GM12878 (cell line): ENCODE results near the gene SRC. TPM values are rescaled to one million over a fixed set of nuclear protein-coding genes. Genes with fewer than 3 reads are reported as not detected.

Experiments
- ATAC-seq: fragments of 200-7000 bp; cut with Tn5 transposase; 3 replicates; pipeline ENCODE4 v1.9.1; 2020; ENCODE audit warnings: mild to moderate bottlenecking, moderate library complexity
- BruUV-seq: library from RNA; stranded (reverse); fragments of 400-500 nt; replicated peaks from 2 replicates; lab custom pipeline; 2021; lab: Mats Ljungman, UMichigan
- CTCF ChIA-PET: fragments of 300-600 bp; sonication (Branson Sonifier 250); formaldehyde crosslinking; extraction: SDS; loops from one replicate; lab custom pipeline; 2021; ENCODE audit warnings: inconsistent platforms; lab: Yijun Ruan, JAX
- POLR2A ChIA-PET: fragments of 350-600 bp; formaldehyde crosslinking; extraction: SDS; loops from one replicate; lab custom pipeline; 2021; ENCODE audit warnings: inconsistent platforms; lab: Charles Lee
- RAD21 ChIA-PET: fragments of 300-600 bp; sonication (Branson Sonifier 250); formaldehyde crosslinking; loops from one replicate; lab custom pipeline; 2023; ENCODE audit warnings: antibody characterized with exemption; ENCODE audit not compliant: unreplicated experiment; lab: Charles Lee
- SMC1A ChIA-PET: fragments of 300-600 bp; sonication (Branson Sonifier 250); formaldehyde crosslinking; loops from one replicate; lab custom pipeline; 2023; ENCODE audit not compliant: unreplicated experiment, uncharacterized antibody; lab: Charles Lee
- DNase-seq: peaks from one replicate; pipeline ENCODE4 v3.0.0-alpha.2; 2011; ENCODE audit warnings: low read depth, low spot score
- FAIRE-seq: peaks from 3 replicates; lab custom pipeline; 2011; peaks lifted over from hg19 to GRCh38; lab: Jason Lieb, UNC
- H2AFZ ChIP-seq: 2 replicates; pipeline ENCODE4 v1.6.0; 2011; ENCODE audit warnings: low read depth, low read length, control low read depth; ENCODE audit not compliant: control insufficient read depth
- H3K27ac ChIP-seq: 2 replicates; pipeline ENCODE4 v1.5.1; 2011; ENCODE audit warnings: control low read depth; ENCODE audit not compliant: control insufficient read depth, insufficient read depth
- H3K27me3 ChIP-seq, 2 experiments: replicated peaks in 1 of 2; 2 replicates each; pipeline versions ENCODE4 v1.6.0 to v1.6.1; 2011; ENCODE audit warnings: low read length in 1 of 2; ENCODE audit not compliant: control insufficient read depth in 2 of 2, insufficient read depth in 2 of 2
- H3K36me3 ChIP-seq, 2 experiments: 2 replicates each; pipeline ENCODE4 v1.5.1; 2011; ENCODE audit warnings: low read length in 1 of 2; ENCODE audit not compliant: control insufficient read depth in 2 of 2, insufficient read depth in 2 of 2
- H3K4me1 ChIP-seq: 2 replicates; pipeline ENCODE4 v1.6.1; 2011; ENCODE audit warnings: mild to moderate bottlenecking, low read length, moderate library complexity, mixed read lengths; ENCODE audit not compliant: control insufficient read depth, insufficient read depth
- H3K4me2 ChIP-seq: 2 replicates; pipeline ENCODE4 v1.6.0; 2011; ENCODE audit warnings: control low read depth; ENCODE audit not compliant: control insufficient read depth, insufficient read depth
- H3K4me3 ChIP-seq: fragments of 200-600 bp; sonication (generic); 2 replicates; pipeline ENCODE4 v1.5.1; 2016
- H3K79me2 ChIP-seq: 2 replicates; pipeline ENCODE4 v1.6.0; 2011; ENCODE audit warnings: low read length; ENCODE audit not compliant: control insufficient read depth, insufficient read depth
- H3K9ac ChIP-seq: 2 replicates; pipeline ENCODE4 v1.8.0; 2011; ENCODE audit warnings: low read length, control low read depth, mixed read lengths; ENCODE audit not compliant: control insufficient read depth, insufficient read depth
- H3K9me3 ChIP-seq: replicated peaks from 3 replicates; pipeline ENCODE4 v1.5.1; 2011; ENCODE audit warnings: mild to moderate bottlenecking, low read length; ENCODE audit not compliant: control insufficient read depth, insufficient read depth
- H4K20me1 ChIP-seq: 2 replicates; pipeline ENCODE4 v1.6.0; 2011; ENCODE audit not compliant: control insufficient read depth, insufficient read depth
- CHD1 ChIP-seq: IDR thresholded peaks from 2 replicates; pipeline ENCODE4 v1.6.1; 2012; ENCODE audit warnings: low read depth, low read length, improper control_type of control experiment
- GABPA ChIP-seq: IDR thresholded peaks from 2 replicates; pipeline ENCODE4 v1.6.1; 2014; ENCODE audit warnings: antibody characterized with exemption, low read depth, mild to moderate bottlenecking, inconsistent platforms
- HCFC1 ChIP-seq: fragments of 150-350 bp; IDR thresholded peaks from 2 replicates; pipeline ENCODE4 v1.6.1; 2014; ENCODE audit warnings: low read length
- KLF5 ChIP-seq: fragments of 450-650 bp; IDR thresholded peaks from 2 replicates; pipeline ENCODE4 v1.6.1; 2014; ENCODE audit warnings: mild to moderate bottlenecking; ENCODE audit not compliant: partially characterized antibody
- MLLT1 ChIP-seq: fragments of 450-650 bp; IDR thresholded peaks from 2 replicates; pipeline ENCODE4 v1.6.1; 2016; ENCODE audit warnings: mild to moderate bottlenecking
- NFYA ChIP-seq: IDR thresholded peaks from 2 replicates; pipeline ENCODE4 v1.6.1; 2011; ENCODE audit warnings: low read depth, mild to moderate bottlenecking, low read length, improper control_type of control experiment, borderline replicate concordance
- NKRF ChIP-seq: fragments of 450-650 bp; conservative IDR thresholded peaks from 2 replicates; pipeline ENCODE4 v1.6.1; 2017; ENCODE audit warnings: mild to moderate bottlenecking, moderate library complexity
- RB1 ChIP-seq: fragments of 450-650 bp; formaldehyde crosslinking; IDR thresholded peaks from 2 replicates; pipeline ENCODE4 v1.6.1; 2017; ENCODE audit warnings: mild to moderate bottlenecking, borderline replicate concordance
- SIX5 ChIP-seq: IDR thresholded peaks from 2 replicates; pipeline ENCODE4 v1.6.1; 2011; ENCODE audit warnings: mild to moderate bottlenecking, low read depth, low read length, moderate library complexity; ENCODE audit not compliant: severe bottlenecking
- SUZ12 ChIP-seq: fragments of 200-600 bp; sonication (generic); IDR thresholded peaks from one replicate; pipeline ENCODE4 v1.6.1; 2018; ENCODE audit warnings: antibody characterized with exemption, mild to moderate bottlenecking; ENCODE audit not compliant: unreplicated experiment
- TARDBP ChIP-seq: IDR thresholded peaks from 2 replicates; pipeline ENCODE4 v1.6.1; 2016; ENCODE audit warnings: borderline replicate concordance
- ZNF207 ChIP-seq: fragments of 450-650 bp; IDR thresholded peaks from 2 replicates; pipeline ENCODE4 v1.6.1; 2014; ENCODE audit warnings: antibody characterized with exemption, mild to moderate bottlenecking, borderline replicate concordance
- ZNF622 ChIP-seq: fragments of 450-650 bp; IDR thresholded peaks from 2 replicates; pipeline ENCODE4 v1.6.1; 2017; ENCODE audit warnings: mild to moderate bottlenecking, inconsistent platforms
- WGBS: methylation state at CpG from one replicate; pipeline ENCODE4 v1.1.6; 2016; ENCODE audit warnings: low lambda C conversion rate; ENCODE audit not compliant: insufficient replicate concordance, insufficient coverage; ENCODE audit errors: missing lambda C conversion rate; 5-methylcytosine and 5-hydroxymethylcytosine counted together
- in situ Hi-C: fragments of 300-500 bp; cut with MboI; formaldehyde crosslinking; loops from 9 replicates; pipeline ENCODE4 v1.14.3; 2018; ENCODE audit warnings: mixed read lengths
- intact Hi-C: fragments of 100-400 bp; cut with micrococcal nuclease; formaldehyde crosslinking; loops from one replicate; pipeline ENCODE4 v1.14.2; 2022; ENCODE audit not compliant: unreplicated experiment
- polyA plus RNA-seq, 11 experiments: library from polyadenylated mRNA; depleted of rRNA in 4 of 11; unstranded in 6 of 11; stranded (reverse) in 5 of 11; fragments of >200 nt; fragmentation: Nextera tagmentation in 4 of 11; fragmentation: Illumina TruSeq in 1 of 11; extraction: Ambion mirVana in 4 of 11; extraction: Trizol in 1 of 11; gene quantifications; 1 replicate in 1 of 11; 2 replicates in 10 of 11; pipeline versions ENCODE4 v1.2.1 to v1.2.3, GENCODE V29; 2011 to 2016; ENCODE audit warnings: inconsistent platforms in 2 of 11, missing spikeins in 2 of 11, low read depth in 1 of 11
- total RNA-seq, 4 experiments: library from RNA; depleted of rRNA in 3 of 4; stranded (reverse); fragments of >200 nt in 3 of 4; fragmentation: Illumina TruSeq in 1 of 4; extraction: Trizol in 1 of 4; gene quantifications; 2 replicates each; pipeline versions ENCODE4 v1.2.1 to v1.2.3, GENCODE V29; 2013 to 2021
- TF ChIP-seq, protein P1 (sequence below): fragments of 450-650 bp; IDR thresholded peaks from 2 replicates; pipeline ENCODE4 v1.6.1; 2017; ENCODE audit warnings: mild to moderate bottlenecking

SRC gene
- total and polyA plus RNA-seq, 10 of the 15 experiments (the other 5 are each of a cell fraction or from before 2014, with no cell fraction given), result 0.60 to 71.3 (median 27.2) TPM

DNA sequence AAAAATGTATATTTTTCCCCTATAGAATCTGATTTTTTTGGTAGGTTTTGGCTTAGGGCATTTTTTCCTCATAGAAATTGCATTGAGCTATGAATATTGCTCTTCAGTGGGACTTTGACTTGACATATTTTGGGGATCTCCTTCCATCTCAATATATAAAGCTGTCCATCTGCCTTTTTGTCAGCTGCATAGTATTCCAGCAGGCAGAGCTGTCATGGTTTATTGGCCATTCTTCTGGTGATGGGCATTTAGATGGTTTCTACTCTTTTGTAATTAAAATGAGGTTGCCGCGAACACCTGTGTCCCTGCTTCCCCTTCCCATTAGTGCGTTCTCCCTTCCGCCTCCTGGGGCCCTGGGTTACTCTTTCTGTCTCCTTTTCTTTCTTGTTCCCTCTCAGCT lies 95.1 kb downstream of the SRC start:
- ChIA-PET POLR2A (no interaction called here), RAD21 (no interaction called here), CTCF (no interaction called here), SMC1A (interaction anchor here (0.6 kb wide), 2 partner anchors 54 to 221 kb away, joined by 3 read pairs; no protein-coding TSS in a partner anchor)
- Histone ChIP-seq H3K36me3 (no peaks in the 10 kb centered on the region), H2AFZ (no peak overlapping the region), H3K4me3 (no peak overlapping the region), H3K9ac (no peak overlapping the region), H3K4me1 (no peaks in the 10 kb centered on the region), H3K27me3 (no peaks in the 10 kb centered on the region; a peak in 2 of 4 replicates), H3K9me3 (no peaks in the 10 kb centered on the region)
- intact Hi-C loops, result no loop called here
- no TSS peak for BruUV-seq
- FAIRE-seq (no peak), DNase-seq (no peak)
- in situ Hi-C loops, result no loop called here
- TF ChIP-seq NFYA, result no peak
- no peak for TF ChIP-seq ZNF207
- TF ChIP-seq NKRF, result no peak
- TF ChIP-seq CHD1, result no peak
- TF ChIP-seq, all 136 proteins: peak for 0
- 86% methylated on average over 4 of the region's 4 CpGs for WGBS
- Histone ChIP-seq H3K79me2 (no peaks in the 10 kb centered on the region), H3K27ac (no peak overlapping the region), H4K20me1 (no peaks in the 10 kb centered on the region), H3K4me2 (no peak overlapping the region)
- no peak for ATAC-seq

DNA sequence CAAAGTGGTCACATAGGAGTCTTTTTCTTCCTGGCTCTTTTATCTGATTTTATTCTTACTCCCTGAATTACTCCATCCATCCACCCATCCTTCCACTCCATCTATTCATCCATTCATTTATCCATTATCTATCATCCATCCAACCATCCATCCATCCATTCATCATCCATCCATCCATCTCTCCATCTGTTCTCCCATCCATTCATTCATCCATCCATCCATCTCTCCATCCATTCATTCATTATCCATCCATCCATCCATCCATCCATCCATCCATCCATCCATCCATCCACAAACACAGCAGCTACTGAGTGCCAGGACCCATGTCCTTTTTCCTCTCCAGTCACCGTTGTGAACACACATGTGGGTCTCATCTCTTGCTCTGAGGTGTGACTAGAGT lies 96.6 kb downstream of the SRC start:
- Histone ChIP-seq H2AFZ (no peak overlapping the region), H4K20me1 (no peaks in the 10 kb centered on the region), H3K9me3 (no peaks in the 10 kb centered on the region), H3K27me3 (peaks cover 0 to 1% of the 10 kb centered on the region in 2 experiments; a peak in 2 of 4 replicates), H3K4me3 (no peak overlapping the region), H3K27ac (no peak overlapping the region), H3K4me1 (no peaks in the 10 kb centered on the region), H3K4me2 (no peak overlapping the region), H3K79me2 (no peaks in the 10 kb centered on the region), H3K9ac (no peak overlapping the region), H3K36me3 (no peaks in the 10 kb centered on the region)
- 58% methylated on average over 1 of the region's 1 CpG for WGBS
- ChIA-PET RAD21 (no interaction called here), CTCF (no interaction called here), POLR2A (no interaction called here), SMC1A (no interaction called here)
- FAIRE-seq, result no peak
- intact Hi-C loops, result no loop called here
- no TSS peak for BruUV-seq
- no peak for ATAC-seq
- DNase-seq, result no peak
- in situ Hi-C loops, result no loop called here
- TF ChIP-seq MLLT1 (no peak), HCFC1 (no peak), ZNF622 (no peak), RB1 (no peak), GABPA (no peak), SUZ12 (no peak), SIX5 (no peak), KLF5 (no peak), TARDBP (no peak)
- TF ChIP-seq, protein P1, sequence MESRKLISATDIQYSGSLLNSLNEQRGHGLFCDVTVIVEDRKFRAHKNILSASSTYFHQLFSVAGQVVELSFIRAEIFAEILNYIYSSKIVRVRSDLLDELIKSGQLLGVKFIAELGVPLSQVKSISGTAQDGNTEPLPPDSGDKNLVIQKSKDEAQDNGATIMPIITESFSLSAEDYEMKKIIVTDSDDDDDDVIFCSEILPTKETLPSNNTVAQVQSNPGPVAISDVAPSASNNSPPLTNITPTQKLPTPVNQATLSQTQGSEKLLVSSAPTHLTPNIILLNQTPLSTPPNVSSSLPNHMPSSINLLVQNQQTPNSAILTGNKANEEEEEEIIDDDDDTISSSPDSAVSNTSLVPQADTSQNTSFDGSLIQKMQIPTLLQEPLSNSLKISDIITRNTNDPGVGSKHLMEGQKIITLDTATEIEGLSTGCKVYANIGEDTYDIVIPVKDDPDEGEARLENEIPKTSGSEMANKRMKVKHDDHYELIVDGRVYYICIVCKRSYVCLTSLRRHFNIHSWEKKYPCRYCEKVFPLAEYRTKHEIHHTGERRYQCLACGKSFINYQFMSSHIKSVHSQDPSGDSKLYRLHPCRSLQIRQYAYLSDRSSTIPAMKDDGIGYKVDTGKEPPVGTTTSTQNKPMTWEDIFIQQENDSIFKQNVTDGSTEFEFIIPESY, result no peak
